ENCODE measurements around the gene PHKB.

DNA sequence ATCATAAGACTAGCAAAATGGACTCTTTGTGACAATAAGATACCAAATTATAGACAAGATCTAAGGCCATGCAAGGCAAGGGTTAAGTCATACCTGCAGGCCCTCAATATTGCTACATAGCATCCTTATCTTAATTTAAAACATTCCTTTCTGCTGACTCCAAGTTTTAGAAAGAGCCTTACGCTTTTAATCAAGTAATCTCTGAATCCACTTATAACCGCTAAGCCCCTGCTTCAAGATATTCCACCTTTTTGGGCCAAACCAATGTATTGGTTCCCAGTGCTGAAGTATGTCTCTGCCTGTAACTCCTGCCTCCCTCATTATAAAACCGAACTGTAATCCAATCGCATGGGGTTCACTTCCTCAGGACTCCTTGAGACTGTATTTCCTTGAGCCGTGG is 255.4 kb downstream of the PHKB start:
- TF ChIP-seq, protein P1, sequence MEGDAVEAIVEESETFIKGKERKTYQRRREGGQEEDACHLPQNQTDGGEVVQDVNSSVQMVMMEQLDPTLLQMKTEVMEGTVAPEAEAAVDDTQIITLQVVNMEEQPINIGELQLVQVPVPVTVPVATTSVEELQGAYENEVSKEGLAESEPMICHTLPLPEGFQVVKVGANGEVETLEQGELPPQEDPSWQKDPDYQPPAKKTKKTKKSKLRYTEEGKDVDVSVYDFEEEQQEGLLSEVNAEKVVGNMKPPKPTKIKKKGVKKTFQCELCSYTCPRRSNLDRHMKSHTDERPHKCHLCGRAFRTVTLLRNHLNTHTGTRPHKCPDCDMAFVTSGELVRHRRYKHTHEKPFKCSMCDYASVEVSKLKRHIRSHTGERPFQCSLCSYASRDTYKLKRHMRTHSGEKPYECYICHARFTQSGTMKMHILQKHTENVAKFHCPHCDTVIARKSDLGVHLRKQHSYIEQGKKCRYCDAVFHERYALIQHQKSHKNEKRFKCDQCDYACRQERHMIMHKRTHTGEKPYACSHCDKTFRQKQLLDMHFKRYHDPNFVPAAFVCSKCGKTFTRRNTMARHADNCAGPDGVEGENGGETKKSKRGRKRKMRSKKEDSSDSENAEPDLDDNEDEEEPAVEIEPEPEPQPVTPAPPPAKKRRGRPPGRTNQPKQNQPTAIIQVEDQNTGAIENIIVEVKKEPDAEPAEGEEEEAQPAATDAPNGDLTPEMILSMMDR (IDR thresholded peaks at IDR 0.05), result no peak
- TF ChIP-seq EZH2 (IDR thresholded peaks at IDR 0.05) (no peak), EZH2phosphoT487 (IDR thresholded peaks at IDR 0.05) (no peak)

Measured in neural progenitor cell (in vitro differentiated cells).